Dermis microvascular lymphatic vessel endothelial cell (primary cell): Measurements from ENCODE around the gene ZBTB8OS. TPM values are rescaled to one million over a fixed set of nuclear protein-coding genes. Genes with fewer than 3 reads are reported as not detected.

Source experiments
- DNase-seq, 2 donors: peaks; one replicate each; pipeline versions ENCODE4 v3.0.0 to v3.0.0-alpha.2; 2010; ENCODE audit warnings: low read depth in 2 of 2
- total RNA-seq: library from RNA; depleted of rRNA; stranded (reverse); fragments of >200 nt; gene quantifications from 2 replicates; pipeline ENCODE4 v1.2.1, GENCODE V29; 2014

Gene ZBTB8OS
- total RNA-seq, 1 donor from 2014 or later: 25.0 TPM

GRCh38 chr1:32611859-32612188 is 38.5 kb downstream of the ZBTB8OS start:
- DNase-seq: no peak

GRCh38 chr1:32609180-32609579 is 41.2 kb downstream of the ZBTB8OS start:
- no peak for DNase-seq

- no peak for DNase-seq
Measured at GRCh38 chr1:32606565-32607371, 43.6 kb downstream of the ZBTB8OS start.

GRCh38 chr1:32605711-32606424 is 44.5 kb downstream of the ZBTB8OS start:
- no peak for DNase-seq

- DNase-seq: no peak
Measured at GRCh38 chr1:32600034-32600433, 50.3 kb downstream of the ZBTB8OS start.

- DNase-seq: no peak
Measured at GRCh38 chr1:32592943-32593342, 57.4 kb downstream of the ZBTB8OS start.

GRCh38 chr1:32580348-32581017 is 69.9 kb downstream of the ZBTB8OS start:
- no peak for DNase-seq

Other genes with a start within 250 kb of the ZBTB8OS start
- under 0.01 TPM in 2 replicates for gene ZBTB8B, start 185.5 kb downstream of the ZBTB8OS start, total RNA-seq
- gene ZBTB8A, start 111.1 kb downstream of the ZBTB8OS start, total RNA-seq: 5.5 and 9.1 TPM in 2 replicates
- 118 and 181 TPM in 2 replicates for gene RBBP4, start 658 bp upstream of the ZBTB8OS start, total RNA-seq
- gene SYNC, start 52.2 kb upstream of the ZBTB8OS start, total RNA-seq: 11.7 and 14.7 TPM in 2 replicates
- gene YARS1, start 166.8 kb upstream of the ZBTB8OS start, total RNA-seq: 65.2 and 73.3 TPM in 2 replicates
- 11.9 and 14.3 TPM in 2 replicates for gene S100PBP, start 167.1 kb upstream of the ZBTB8OS start, total RNA-seq
- 0.25 and 0.51 TPM in 2 replicates for gene FNDC5, start 220.4 kb upstream of the ZBTB8OS start, total RNA-seq
- gene HPCA, start 235.9 kb upstream of the ZBTB8OS start, total RNA-seq: not detected in 2 replicates